SK-N-SH treated with all-trans-retinoic acid at 6 μM for 48 hours (cell line): ENCODE results near the gene TFB2M.
A peak's percentile ranks its signal among the peaks of the same experiment; 100 is the strongest.

Source experiments
- ATAC-seq: fragments of 200-7000 bp; cut with Tn5 transposase; 3 replicates; pipeline ENCODE4 v1.9.1; 2020; ENCODE audit warnings: mild to moderate bottlenecking, moderate library complexity
- ARNTL ChIP-seq: fragments of 450-650 bp; formaldehyde crosslinking; IDR thresholded peaks from 2 replicates; pipeline ENCODE4 v1.5.0; 2020; ENCODE audit warnings: low read depth, mild to moderate bottlenecking, moderate library complexity, borderline replicate concordance
- BACH2 ChIP-seq: fragments of 250-450 bp; sonication (Bioruptor Pico); IDR thresholded peaks from 2 replicates; pipeline ENCODE4 v1.9.0; 2021; ENCODE audit warnings: mild to moderate bottlenecking, borderline replicate concordance
- CSDC2 ChIP-seq: fragments of 250-450 bp; sonication (Bioruptor Pico); IDR thresholded peaks from 2 replicates; pipeline ENCODE4 v1.5.0; 2020; ENCODE audit warnings: mild to moderate bottlenecking, moderate library complexity
- ESRRG ChIP-seq: fragments of 250-450 bp; sonication (Bioruptor Pico); IDR thresholded peaks from 2 replicates; pipeline ENCODE4 v1.6.1; 2021; ENCODE audit warnings: mild to moderate bottlenecking
- GLIS3 ChIP-seq: fragments of 250-450 bp; sonication (Bioruptor Pico); IDR thresholded peaks from 2 replicates; pipeline ENCODE4 v1.5.0; 2020; ENCODE audit warnings: mild to moderate bottlenecking, moderate library complexity
- ISL1 ChIP-seq: fragments of 250-450 bp; sonication (Bioruptor Pico); IDR thresholded peaks from 2 replicates; pipeline ENCODE4 v2.1.2; 2022; ENCODE audit warnings: mild to moderate bottlenecking, moderate library complexity
- OSR1 ChIP-seq: fragments of 250-450 bp; sonication (Bioruptor Pico); IDR thresholded peaks from 2 replicates; pipeline ENCODE4 v1.8.0; 2022; ENCODE audit warnings: moderate library complexity, mild to moderate bottlenecking, inconsistent platforms
- PPARA ChIP-seq: fragments of 250-450 bp; sonication (Bioruptor Pico); IDR thresholded peaks from 2 replicates; pipeline ENCODE4 v1.5.0; 2020; ENCODE audit warnings: mild to moderate bottlenecking, borderline replicate concordance
- RARB ChIP-seq: fragments of 250-450 bp; sonication (Bioruptor Pico); IDR thresholded peaks from 2 replicates; pipeline ENCODE4 v1.8.0; 2021; ENCODE audit warnings: mild to moderate bottlenecking, moderate library complexity
- SNAI2 ChIP-seq: fragments of 250-450 bp; sonication (Bioruptor Pico); IDR thresholded peaks from 2 replicates; pipeline ENCODE4 v1.5.0; 2020; ENCODE audit warnings: mild to moderate bottlenecking, moderate library complexity
- TCF4 ChIP-seq: fragments of 250-450 bp; sonication (Bioruptor Pico); IDR thresholded peaks from 2 replicates; pipeline ENCODE4 v1.8.0; 2021; ENCODE audit warnings: mild to moderate bottlenecking, moderate library complexity, borderline replicate concordance
- ZC3H10 ChIP-seq: fragments of 250-450 bp; sonication (Bioruptor Pico); IDR thresholded peaks from 2 replicates; pipeline ENCODE4 v1.5.1; 2021; ENCODE audit warnings: mild to moderate bottlenecking, moderate library complexity
- ZFP3 ChIP-seq: fragments of 250-450 bp; sonication (Bioruptor Pico); IDR thresholded peaks from 2 replicates; pipeline ENCODE4 v1.5.0; 2020; ENCODE audit warnings: mild to moderate bottlenecking, moderate library complexity
- ZFP30 ChIP-seq: fragments of 450-650 bp; formaldehyde crosslinking; IDR thresholded peaks from 2 replicates; pipeline ENCODE4 v1.5.0; 2022; ENCODE audit warnings: mild to moderate bottlenecking, moderate library complexity
- ZNF565 ChIP-seq: fragments of 450-650 bp; formaldehyde crosslinking; conservative IDR thresholded peaks from 2 replicates; pipeline ENCODE4 v1.5.0; 2020; ENCODE audit warnings: low read depth, mild to moderate bottlenecking, moderate library complexity
- ZNF70 ChIP-seq: fragments of 450-650 bp; formaldehyde crosslinking; IDR thresholded peaks from 2 replicates; pipeline ENCODE4 v1.5.0; 2020; ENCODE audit warnings: mild to moderate bottlenecking, moderate library complexity
- TF ChIP-seq, protein P1 (sequence below): fragments of 250-450 bp; sonication (Bioruptor Pico); IDR thresholded peaks from 2 replicates; pipeline ENCODE4 v1.5.0; 2020; ENCODE audit warnings: mild to moderate bottlenecking, moderate library complexity
- TF ChIP-seq, protein P2 (sequence below): fragments of 250-450 bp; sonication (Bioruptor Pico); IDR thresholded peaks from 2 replicates; pipeline ENCODE4 v1.8.0; 2021; ENCODE audit warnings: low read depth, mild to moderate bottlenecking, moderate library complexity, borderline replicate concordance
- TF ChIP-seq, protein P3 (sequence below): fragments of 250-450 bp; sonication (Bioruptor Pico); IDR thresholded peaks from 2 replicates; pipeline ENCODE4 v1.8.0; 2020; ENCODE audit warnings: mild to moderate bottlenecking, moderate library complexity, borderline replicate concordance
- TF ChIP-seq, protein P4 (sequence below): fragments of 250-450 bp; sonication (Bioruptor Pico); IDR thresholded peaks from 2 replicates; pipeline ENCODE4 v1.5.1; 2020; ENCODE audit warnings: low read depth, mild to moderate bottlenecking, moderate library complexity

The TFB2M gene

DNA sequence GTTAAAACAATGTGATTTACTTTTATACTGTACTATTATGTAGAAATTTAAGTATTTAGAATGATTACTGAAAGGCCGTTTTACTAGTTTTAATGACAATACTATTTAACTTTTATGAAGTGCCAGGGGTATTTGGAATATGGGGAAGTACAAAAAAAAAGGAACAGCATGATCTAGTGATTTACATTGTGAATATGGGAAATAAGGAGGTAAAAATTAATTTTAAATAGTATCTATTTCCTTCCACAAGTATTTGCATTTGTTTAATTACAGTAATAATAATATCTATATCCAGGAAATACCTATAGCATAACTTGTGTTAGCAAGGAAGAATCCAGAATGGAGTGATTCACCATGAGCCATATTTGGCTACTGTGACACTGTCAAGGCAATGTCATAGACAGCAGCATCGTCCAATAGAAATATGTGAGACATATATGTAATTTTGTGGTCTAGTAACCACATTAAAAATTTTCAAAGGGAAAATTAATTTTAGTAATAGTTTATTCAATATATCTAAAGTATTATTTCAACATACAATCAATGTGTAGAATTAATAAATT is 22.2 kb upstream of the TFB2M start:
- TF ChIP-seq TCF4 (CRISPR knock-in tag) (no peak), ZNF70 (CRISPR knock-in tag) (no peak), SNAI2 (CRISPR knock-in tag) (no peak), ISL1 (CRISPR knock-in tag) (no peak), CSDC2 (CRISPR knock-in tag) (no peak), OSR1 (no peak), ZNF565 (CRISPR knock-in tag) (no peak), BACH2 (no peak), RARB (CRISPR knock-in tag) (no peak), GLIS3 (CRISPR knock-in tag) (no peak), PPARA (CRISPR knock-in tag) (no peak), ZFP30 (CRISPR knock-in tag) (no peak), ARNTL (CRISPR knock-in tag) (no peak), ZC3H10 (CRISPR knock-in tag) (no peak), ESRRG (no peak)
- TF ChIP-seq, protein P1, sequence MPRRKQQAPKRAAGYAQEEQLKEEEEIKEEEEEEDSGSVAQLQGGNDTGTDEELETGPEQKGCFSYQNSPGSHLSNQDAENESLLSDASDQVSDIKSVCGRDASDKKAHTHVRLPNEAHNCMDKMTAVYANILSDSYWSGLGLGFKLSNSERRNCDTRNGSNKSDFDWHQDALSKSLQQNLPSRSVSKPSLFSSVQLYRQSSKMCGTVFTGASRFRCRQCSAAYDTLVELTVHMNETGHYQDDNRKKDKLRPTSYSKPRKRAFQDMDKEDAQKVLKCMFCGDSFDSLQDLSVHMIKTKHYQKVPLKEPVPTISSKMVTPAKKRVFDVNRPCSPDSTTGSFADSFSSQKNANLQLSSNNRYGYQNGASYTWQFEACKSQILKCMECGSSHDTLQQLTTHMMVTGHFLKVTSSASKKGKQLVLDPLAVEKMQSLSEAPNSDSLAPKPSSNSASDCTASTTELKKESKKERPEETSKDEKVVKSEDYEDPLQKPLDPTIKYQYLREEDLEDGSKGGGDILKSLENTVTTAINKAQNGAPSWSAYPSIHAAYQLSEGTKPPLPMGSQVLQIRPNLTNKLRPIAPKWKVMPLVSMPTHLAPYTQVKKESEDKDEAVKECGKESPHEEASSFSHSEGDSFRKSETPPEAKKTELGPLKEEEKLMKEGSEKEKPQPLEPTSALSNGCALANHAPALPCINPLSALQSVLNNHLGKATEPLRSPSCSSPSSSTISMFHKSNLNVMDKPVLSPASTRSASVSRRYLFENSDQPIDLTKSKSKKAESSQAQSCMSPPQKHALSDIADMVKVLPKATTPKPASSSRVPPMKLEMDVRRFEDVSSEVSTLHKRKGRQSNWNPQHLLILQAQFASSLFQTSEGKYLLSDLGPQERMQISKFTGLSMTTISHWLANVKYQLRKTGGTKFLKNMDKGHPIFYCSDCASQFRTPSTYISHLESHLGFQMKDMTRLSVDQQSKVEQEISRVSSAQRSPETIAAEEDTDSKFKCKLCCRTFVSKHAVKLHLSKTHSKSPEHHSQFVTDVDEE = no peak
- TF ChIP-seq, protein P2, sequence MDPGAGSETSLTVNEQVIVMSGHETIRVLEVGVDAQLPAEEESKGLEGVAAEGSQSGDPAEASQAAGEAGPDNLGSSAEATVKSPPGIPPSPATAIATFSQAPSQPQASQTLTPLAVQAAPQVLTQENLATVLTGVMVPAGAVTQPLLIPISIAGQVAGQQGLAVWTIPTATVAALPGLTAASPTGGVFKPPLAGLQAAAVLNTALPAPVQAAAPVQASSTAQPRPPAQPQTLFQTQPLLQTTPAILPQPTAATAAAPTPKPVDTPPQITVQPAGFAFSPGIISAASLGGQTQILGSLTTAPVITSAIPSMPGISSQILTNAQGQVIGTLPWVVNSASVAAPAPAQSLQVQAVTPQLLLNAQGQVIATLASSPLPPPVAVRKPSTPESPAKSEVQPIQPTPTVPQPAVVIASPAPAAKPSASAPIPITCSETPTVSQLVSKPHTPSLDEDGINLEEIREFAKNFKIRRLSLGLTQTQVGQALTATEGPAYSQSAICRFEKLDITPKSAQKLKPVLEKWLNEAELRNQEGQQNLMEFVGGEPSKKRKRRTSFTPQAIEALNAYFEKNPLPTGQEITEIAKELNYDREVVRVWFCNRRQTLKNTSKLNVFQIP (CRISPR knock-in tag) = no peak
- TF ChIP-seq, protein P3, sequence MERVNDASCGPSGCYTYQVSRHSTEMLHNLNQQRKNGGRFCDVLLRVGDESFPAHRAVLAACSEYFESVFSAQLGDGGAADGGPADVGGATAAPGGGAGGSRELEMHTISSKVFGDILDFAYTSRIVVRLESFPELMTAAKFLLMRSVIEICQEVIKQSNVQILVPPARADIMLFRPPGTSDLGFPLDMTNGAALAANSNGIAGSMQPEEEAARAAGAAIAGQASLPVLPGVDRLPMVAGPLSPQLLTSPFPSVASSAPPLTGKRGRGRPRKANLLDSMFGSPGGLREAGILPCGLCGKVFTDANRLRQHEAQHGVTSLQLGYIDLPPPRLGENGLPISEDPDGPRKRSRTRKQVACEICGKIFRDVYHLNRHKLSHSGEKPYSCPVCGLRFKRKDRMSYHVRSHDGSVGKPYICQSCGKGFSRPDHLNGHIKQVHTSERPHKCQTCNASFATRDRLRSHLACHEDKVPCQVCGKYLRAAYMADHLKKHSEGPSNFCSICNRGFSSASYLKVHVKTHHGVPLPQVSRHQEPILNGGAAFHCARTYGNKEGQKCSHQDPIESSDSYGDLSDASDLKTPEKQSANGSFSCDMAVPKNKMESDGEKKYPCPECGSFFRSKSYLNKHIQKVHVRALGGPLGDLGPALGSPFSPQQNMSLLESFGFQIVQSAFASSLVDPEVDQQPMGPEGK (CRISPR knock-in tag) = no peak
- TF ChIP-seq, protein P4, sequence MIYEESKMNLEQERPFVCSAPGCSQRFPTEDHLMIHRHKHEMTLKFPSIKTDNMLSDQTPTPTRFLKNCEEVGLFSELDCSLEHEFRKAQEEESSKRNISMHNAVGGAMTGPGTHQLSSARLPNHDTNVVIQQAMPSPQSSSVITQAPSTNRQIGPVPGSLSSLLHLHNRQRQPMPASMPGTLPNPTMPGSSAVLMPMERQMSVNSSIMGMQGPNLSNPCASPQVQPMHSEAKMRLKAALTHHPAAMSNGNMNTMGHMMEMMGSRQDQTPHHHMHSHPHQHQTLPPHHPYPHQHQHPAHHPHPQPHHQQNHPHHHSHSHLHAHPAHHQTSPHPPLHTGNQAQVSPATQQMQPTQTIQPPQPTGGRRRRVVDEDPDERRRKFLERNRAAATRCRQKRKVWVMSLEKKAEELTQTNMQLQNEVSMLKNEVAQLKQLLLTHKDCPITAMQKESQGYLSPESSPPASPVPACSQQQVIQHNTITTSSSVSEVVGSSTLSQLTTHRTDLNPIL (CRISPR knock-in tag) = no peak
- ATAC-seq = peak; percentile 45

DNA sequence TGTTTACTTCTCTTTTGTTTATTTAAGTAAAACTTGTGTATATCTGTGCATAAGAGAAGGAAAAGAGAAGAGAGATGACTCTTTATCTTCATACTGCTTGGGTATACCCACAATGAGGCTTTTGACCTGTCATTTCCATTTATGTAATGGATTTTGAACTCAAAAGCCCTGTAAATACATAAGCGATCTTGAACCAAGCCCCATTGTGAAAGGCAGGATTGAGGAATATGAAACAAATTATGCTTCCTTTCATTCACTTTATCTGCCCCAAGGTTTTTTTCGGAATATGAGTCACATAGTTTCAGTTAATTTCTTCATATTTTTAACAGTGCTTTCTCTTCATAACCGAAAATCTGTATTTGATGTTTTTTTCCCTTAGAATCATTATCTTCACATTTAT is 21.5 kb upstream of the TFB2M start:
- TF ChIP-seq GLIS3 (CRISPR knock-in tag) = no peak
- TF ChIP-seq ZFP3 = no peak
- TF ChIP-seq, protein P3 (CRISPR knock-in tag) = no peak
- TF ChIP-seq CSDC2 (CRISPR knock-in tag) = no peak
- no peak for TF ChIP-seq ISL1 (CRISPR knock-in tag)
- no peak for TF ChIP-seq ARNTL (CRISPR knock-in tag)
- no peak for TF ChIP-seq ESRRG
- no peak for TF ChIP-seq ZFP30 (CRISPR knock-in tag)
- TF ChIP-seq, protein P2 (CRISPR knock-in tag) = no peak
- peak; percentile 49 for ATAC-seq
